Stimulated activated CD4-positive, alpha-beta T cell treated with anti-CD3 and anti-CD28 coated beads, Interleukin-15, amount 100 ng/mL, for 1 hour (primary cell): Measurements from ENCODE around the gene ASPG.

Source experiments
- DNase-seq, 2 donors: peaks; one replicate each; pipeline ENCODE4 v3.0.0-alpha.2; 2020; ENCODE audit warnings: low read depth in 1 of 2, low spot score in 1 of 2

ASPG gene

GRCh38 chr14:104104076-104104901 is 18.8 kb downstream of the ASPG start:
- no peak for DNase-seq

GRCh38 chr14:104105071-104105821 is 19.7 kb downstream of the ASPG start:
- no peak for DNase-seq

GRCh38 chr14:104105822-104106470 is 20.4 kb downstream of the ASPG start:
- DNase-seq, result no peak

- DNase-seq, result no peak
These were observed 21.0 kb downstream of the ASPG start for GRCh38 chr14:104106471-104106991.

- no peak for DNase-seq
These were observed 21.6 kb downstream of the ASPG start for GRCh38 chr14:104107101-104107581.

- DNase-seq, result no peak
These were observed 22.4 kb downstream of the ASPG start for GRCh38 chr14:104107611-104108569.

- no peak for DNase-seq
These were observed 23.4 kb downstream of the ASPG start for GRCh38 chr14:104108570-104109541.

- no peak for DNase-seq
These were observed 24.3 kb downstream of the ASPG start for GRCh38 chr14:104109731-104110361.

GRCh38 chr14:104110491-104111209 is 25.1 kb downstream of the ASPG start:
- DNase-seq, result no peak

- DNase-seq, result no peak
These were observed 26.0 kb downstream of the ASPG start for GRCh38 chr14:104111301-104112112.

GRCh38 chr14:104112113-104112505 is 26.6 kb downstream of the ASPG start:
- DNase-seq, result no peak

- DNase-seq, result no peak
These were observed 27.4 kb downstream of the ASPG start for GRCh38 chr14:104112609-104113571.

GRCh38 chr14:104113631-104114420 is 28.3 kb downstream of the ASPG start:
- no peak for DNase-seq

- no peak for DNase-seq
These were observed 29.1 kb downstream of the ASPG start for GRCh38 chr14:104114421-104115130.
